T-cell (primary cell): Measurements from ENCODE around the gene LCLAT1. TPM values are rescaled to one million over a fixed set of nuclear protein-coding genes. Genes with fewer than 3 reads are reported as not detected.

Experiments
- ATAC-seq, 4 experiments: fragments of 200-7000 bp in 3 of 4; fragments of 150-1000 bp in 1 of 4; cut with Tn5 transposase; replicated peaks in 1 of 4; 1 replicate in 3 of 4; 2 replicates in 1 of 4; pipeline ENCODE4 v1.10.0; 2021; ENCODE audit warnings: moderate library complexity in 3 of 4, mild to moderate bottlenecking in 2 of 4, moderate number of reproducible peaks in 1 of 4
- CTCF ChIA-PET, 2 donors: fragments of 300-600 bp; sonication (Branson Sonifier 250); formaldehyde crosslinking; loops; one replicate each; lab custom pipeline; 2022; ENCODE audit warnings: antibody characterized with exemption in 2 of 2; lab: Charles Lee
- POLR2A ChIA-PET, 2 donors: fragments of 300-600 bp; sonication (Branson Sonifier 250); formaldehyde crosslinking; loops; one replicate each; lab custom pipeline; 2022; ENCODE audit warnings: antibody characterized with exemption in 2 of 2; lab: Charles Lee
- DNase-seq, 35 experiments: peaks; one replicate each; pipeline versions ENCODE4 v3.0.0 to v3.0.0-alpha.2; 2013 to 2023
- H3K27ac ChIP-seq: one replicate; pipeline ENCODE4 v1.5.1; 2013; ENCODE audit warnings: low read length
- H3K27me3 ChIP-seq, 2 experiments: replicated peaks in 1 of 2; 1 replicate in 1 of 2; 2 replicates in 1 of 2; pipeline versions ENCODE4 v1.6.1 to v1.7.0; 2013; ENCODE audit warnings: low read length in 1 of 2, mixed read lengths in 1 of 2; ENCODE audit not compliant: control insufficient read depth in 2 of 2, insufficient read depth in 2 of 2; ENCODE audit errors: extremely low read depth in 1 of 2
- H3K36me3 ChIP-seq, 2 donors: 1 replicate in 1 of 2; 2 replicates in 1 of 2; pipeline versions ENCODE4 v1.6.1 to v1.7.0; 2013; ENCODE audit warnings: low read length in 1 of 2; ENCODE audit not compliant: control insufficient read depth in 2 of 2, insufficient read depth in 1 of 2; ENCODE audit errors: extremely low read depth in 1 of 2
- H3K4me1 ChIP-seq, 2 experiments: 1 replicate in 1 of 2; 2 replicates in 1 of 2; pipeline versions ENCODE4 v1.6.1 to v1.7.0; 2013; ENCODE audit warnings: low read length in 2 of 2, mixed read lengths in 1 of 2; ENCODE audit not compliant: insufficient read depth in 2 of 2, control insufficient read depth in 1 of 2; ENCODE audit errors: extremely low read depth in 1 of 2
- H3K4me3 ChIP-seq, 2 donors: 1 replicate in 1 of 2; 2 replicates in 1 of 2; pipeline versions ENCODE4 v1.5.1 to v1.7.0; 2013; ENCODE audit warnings: mild to moderate bottlenecking in 2 of 2, low read length in 1 of 2, moderate library complexity in 1 of 2; ENCODE audit not compliant: control insufficient read depth in 1 of 2; ENCODE audit errors: extremely low read depth in 1 of 2
- H3K9me3 ChIP-seq: 2 replicates; pipeline ENCODE4 v1.7.0; 2013
- H3K27ac Mint-ChIP-seq, 2 donors: one replicate each; pipeline ENCODE4 v1.8.0; 2020 to 2021; ENCODE audit warnings: mild to moderate bottlenecking in 2 of 2, mixed read lengths in 2 of 2
- H3K27me3 Mint-ChIP-seq, 2 donors: one replicate each; pipeline ENCODE4 v1.8.0; 2021 to 2022; ENCODE audit warnings: mixed read lengths in 2 of 2
- H3K36me3 Mint-ChIP-seq: one replicate; pipeline ENCODE4 v1.8.0; 2021; ENCODE audit warnings: mixed read lengths
- H3K4me1 Mint-ChIP-seq, 3 donors: one replicate each; pipeline ENCODE4 v1.8.0; 2020 to 2022; ENCODE audit warnings: mixed read lengths in 3 of 3, mild to moderate bottlenecking in 1 of 3
- H3K4me3 Mint-ChIP-seq, 3 donors: one replicate each; pipeline ENCODE4 v1.8.0; 2020 to 2022; ENCODE audit warnings: mild to moderate bottlenecking in 3 of 3, mixed read lengths in 3 of 3, moderate library complexity in 3 of 3
- H3K9me3 Mint-ChIP-seq, 3 donors: one replicate each; pipeline ENCODE4 v1.8.0; 2020 to 2022; ENCODE audit warnings: mixed read lengths in 3 of 3
- WGBS: methylation state at CpG from one replicate; pipeline ENCODE4 v1.1.5; 2013; ENCODE audit warnings: missing lambda C conversion rate; ENCODE audit not compliant: insufficient coverage; 5-methylcytosine and 5-hydroxymethylcytosine counted together
- total RNA-seq, 35 experiments: library from RNA in 6 of 35; stranded (reverse) in 6 of 35; fragments of 120-200 nt in 1 of 35; gene quantifications; one replicate each; pipeline versions ENCODE4 v1.2.1 to v1.2.4 and lab custom pipeline; 2013 to 2026

The LCLAT1 gene
- total RNA-seq, 5 donors from 2014 or later (not counting 1 experiment from before 2014, with no cell fraction given) = 13.8 to 33.0 (median 19.6) TPM

- H3K27ac Mint-ChIP-seq = no peak overlapping the region
- Histone ChIP-seq H3K9me3 (no peaks in the 10 kb centered on the region), H3K36me3 (no peaks in the 10 kb centered on the region), H3K4me1 (no peaks in the 10 kb centered on the region), H3K27me3 (no peaks in the 10 kb centered on the region), H3K27ac (no peak overlapping the region), H3K4me3 (no peak overlapping the region)
- DNase-seq = no peak
- no peaks in the 10 kb centered on the region for H3K27me3 Mint-ChIP-seq
- 78% methylated on average over 7 of the region's 8 CpGs for whole genome bisulfite sequencing
- H3K4me3 Mint-ChIP-seq = no peak overlapping the region
- ATAC-seq = no peak
- H3K4me1 Mint-ChIP-seq = peaks cover 0 to 2% (median 0%) of the 10 kb centered on the region in 3 donors
- no peaks in the 10 kb centered on the region for H3K36me3 Mint-ChIP-seq
- H3K9me3 Mint-ChIP-seq = no peaks in the 10 kb centered on the region
- POLR2A ChIA-PET = no interaction called here
- CTCF ChIA-PET = interaction anchor here in 1 of 2 donors (0.6 kb wide), 1 partner anchor 130 kb away, joined by 3 read pairs; no protein-coding TSS in a partner anchor
These were observed 237.0 kb downstream of the LCLAT1 start for GRCh38 chr2:30684026-30684425.

DNA sequence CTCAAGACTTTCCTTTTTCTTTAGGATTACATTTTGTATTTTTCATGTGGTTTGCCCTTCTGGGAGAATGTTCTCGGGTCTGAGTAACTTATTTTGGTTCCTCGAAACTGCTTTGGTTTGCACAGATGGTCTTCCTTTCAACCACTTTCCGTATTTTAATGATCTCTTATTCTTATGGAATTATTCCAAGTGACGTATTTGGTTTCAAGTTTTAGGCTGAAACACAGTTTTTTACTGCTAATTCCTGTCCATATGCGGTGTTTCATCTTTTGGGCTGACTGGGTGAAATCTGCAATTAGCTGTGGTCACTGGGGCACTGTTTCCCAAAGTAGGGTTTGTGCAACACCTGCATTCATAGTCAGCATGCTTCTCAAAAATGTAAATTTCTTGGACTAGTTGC, 237.5 kb downstream of the LCLAT1 start:
- Mint-ChIP-seq H3K9me3 (no peaks in the 10 kb centered on the region), H3K27ac (no peak overlapping the region), H3K36me3 (no peaks in the 10 kb centered on the region), H3K27me3 (no peaks in the 10 kb centered on the region), H3K4me3 (no peak overlapping the region), H3K4me1 (peaks cover 0 to 2% (median 0%) of the 10 kb centered on the region in 3 donors)
- H3K9me3 ChIP-seq = no peaks in the 10 kb centered on the region
- no peaks in the 10 kb centered on the region for H3K4me1 ChIP-seq
- no peak overlapping the region for H3K27ac ChIP-seq
- ChIA-PET CTCF (no interaction called here), POLR2A (no interaction called here)
- no peaks in the 10 kb centered on the region for H3K36me3 ChIP-seq
- H3K27me3 ChIP-seq = no peaks in the 10 kb centered on the region
- no peak overlapping the region for H3K4me3 ChIP-seq
- 83% methylated on average over 2 of the region's 5 CpGs for WGBS
- no peak for ATAC-seq
- DNase-seq = no peak

DNA sequence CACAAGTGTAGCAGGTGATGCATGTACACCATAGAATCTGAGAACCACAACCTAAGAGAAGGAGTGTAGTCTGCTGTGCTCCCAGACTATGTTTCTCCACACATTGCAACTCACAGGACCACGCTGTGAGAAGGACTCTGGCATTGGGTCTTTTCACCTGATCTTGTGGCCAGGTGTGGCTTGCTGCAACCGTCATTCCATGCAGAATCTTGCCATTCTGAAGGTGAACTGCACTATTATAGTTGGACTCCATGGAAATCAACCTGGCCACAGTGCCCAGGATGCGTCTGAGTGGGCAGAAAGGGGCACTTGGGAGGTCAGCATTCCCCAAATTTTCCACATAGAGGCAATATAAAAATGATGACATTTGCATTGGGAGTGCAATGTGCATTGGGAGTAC, 237.9 kb downstream of the LCLAT1 start:
- Mint-ChIP-seq H3K4me3 (no peak overlapping the region), H3K27me3 (no peaks in the 10 kb centered on the region)

GRCh38 chr2:30686000-30686399, 239.0 kb downstream of the LCLAT1 start:
- no peaks in the 10 kb centered on the region for H3K27me3 Mint-ChIP-seq
- ATAC-seq (no peak), DNase-seq (no peak)
- H3K9me3 Mint-ChIP-seq = no peaks in the 10 kb centered on the region
- no peaks in the 10 kb centered on the region for H3K36me3 Mint-ChIP-seq
- Histone ChIP-seq H3K4me3 (no peak overlapping the region), H3K9me3 (no peaks in the 10 kb centered on the region), H3K27ac (no peak overlapping the region), H3K36me3 (no peaks in the 10 kb centered on the region), H3K4me1 (no peaks in the 10 kb centered on the region), H3K27me3 (no peaks in the 10 kb centered on the region)
- peaks cover 0 to 2% (median 0%) of the 10 kb centered on the region in 3 donors for H3K4me1 Mint-ChIP-seq
- CTCF ChIA-PET = interaction anchor here (0.6 to 1.2 kb wide), 7 partner anchors 16 to 521 kb away, joined by 3 to 14 read pairs (median 4); no protein-coding TSS in a partner anchor
- H3K27ac Mint-ChIP-seq = no peak overlapping the region
- H3K4me3 Mint-ChIP-seq = no peak overlapping the region
- POLR2A ChIA-PET = no interaction called here
- no CpG with 5 or more reads among the region's 2 CpGs for WGBS

More for the DNA sequence above, 237.9 kb downstream of the LCLAT1 start:
- H3K9me3 ChIP-seq = no peaks in the 10 kb centered on the region
- 83% methylated on average over 3 of the region's 3 CpGs for WGBS
- H3K9me3 Mint-ChIP-seq = no peaks in the 10 kb centered on the region
- no peaks in the 10 kb centered on the region for H3K36me3 Mint-ChIP-seq
- no peak for ATAC-seq
- peaks cover 0 to 2% (median 0%) of the 10 kb centered on the region in 3 donors for H3K4me1 Mint-ChIP-seq
- H3K36me3 ChIP-seq = no peaks in the 10 kb centered on the region
- CTCF ChIA-PET = no interaction called here
- no peak overlapping the region for H3K27ac ChIP-seq
- no peak overlapping the region for H3K4me3 ChIP-seq
- H3K27me3 ChIP-seq = no peaks in the 10 kb centered on the region
- H3K27ac Mint-ChIP-seq = no peak overlapping the region
- POLR2A ChIA-PET = no interaction called here
- H3K4me1 ChIP-seq = no peaks in the 10 kb centered on the region
- no peak for DNase-seq

- ChIA-PET CTCF (interaction anchor here (0.6 to 1.2 kb wide), 6 partner anchors 9 to 580 kb away, joined by 3 to 9 read pairs (median 4); no protein-coding TSS in a partner anchor), POLR2A (no interaction called here)
- Histone ChIP-seq H3K36me3 (no peaks in the 10 kb centered on the region), H3K9me3 (no peaks in the 10 kb centered on the region), H3K27me3 (no peaks in the 10 kb centered on the region), H3K4me3 (no peak overlapping the region), H3K27ac (no peak overlapping the region), H3K4me1 (no peaks in the 10 kb centered on the region)
- no peak overlapping the region for H3K4me3 Mint-ChIP-seq
- ATAC-seq (no peak), DNase-seq (no peak)
- WGBS = 79% methylated on average over 2 of the region's 4 CpGs
- no peaks in the 10 kb centered on the region for H3K36me3 Mint-ChIP-seq
- no peak overlapping the region for H3K27ac Mint-ChIP-seq
- H3K27me3 Mint-ChIP-seq = no peaks in the 10 kb centered on the region
- H3K4me1 Mint-ChIP-seq = peaks cover 0 to 2% (median 0%) of the 10 kb centered on the region in 3 donors
- H3K9me3 Mint-ChIP-seq = no peaks in the 10 kb centered on the region
These were observed 239.6 kb downstream of the LCLAT1 start for GRCh38 chr2:30686669-30687068.

GRCh38 chr2:30688956-30689401, 241.9 kb downstream of the LCLAT1 start:
- Mint-ChIP-seq H3K9me3 (no peaks in the 10 kb centered on the region), H3K4me3 (no peak overlapping the region), H3K36me3 (no peaks in the 10 kb centered on the region), H3K4me1 (no peaks in the 10 kb centered on the region), H3K27ac (no peak overlapping the region), H3K27me3 (no peaks in the 10 kb centered on the region)
- DNase-seq = no peak
- H3K36me3 ChIP-seq = no peaks in the 10 kb centered on the region
- ChIA-PET POLR2A (interaction anchor here in 1 of 2 donors (1.1 kb wide), 1 partner anchor 524 kb away, joined by 4 read pairs; no protein-coding TSS in a partner anchor), CTCF (interaction anchor here in 1 of 2 donors (0.7 kb wide), 1 partner anchor 21 kb away, joined by 3 read pairs; no protein-coding TSS in a partner anchor)
- 100% methylated on average over 3 of the region's 4 CpGs for WGBS
- H3K27me3 ChIP-seq = peaks cover 0 to 5% of the 10 kb centered on the region in 2 experiments
- no peaks in the 10 kb centered on the region for H3K4me1 ChIP-seq
- no peak for ATAC-seq
- no peak overlapping the region for H3K27ac ChIP-seq
- H3K9me3 ChIP-seq = no peaks in the 10 kb centered on the region
- no peak overlapping the region for H3K4me3 ChIP-seq
